CD4-positive, alpha-beta T cell (primary cell): ENCODE measurements around the gene DYSF. TPM values are rescaled to one million over a fixed set of nuclear protein-coding genes. Genes with fewer than 3 reads are reported as not detected.

Experiments used
- ATAC-seq: fragments of 200-7000 bp; cut with Tn5 transposase; one replicate; pipeline ENCODE4 v1.10.0; 2022; ENCODE audit warnings: mild to moderate bottlenecking; ENCODE audit not compliant: poor library complexity
- CTCF ChIA-PET: fragments of 350-600 bp; sonication (Branson Sonifier 250); formaldehyde crosslinking; loops from one replicate; lab custom pipeline; 2021; ENCODE audit warnings: antibody characterized with exemption, inconsistent platforms; lab: Charles Lee
- POLR2A ChIA-PET: fragments of 350-600 bp; sonication (Branson Sonifier 250); formaldehyde crosslinking; loops from one replicate; lab custom pipeline; 2021; ENCODE audit warnings: antibody characterized with exemption, inconsistent platforms; lab: Charles Lee
- DNase-seq, 14 experiments: peaks; one replicate each; pipeline ENCODE4 v3.0.0-alpha.2; 2013 to 2020; ENCODE audit warnings: mixed read lengths in 2 of 14
- H3K27ac ChIP-seq, 2 donors: one replicate each; pipeline versions ENCODE4 v1.5.1 to v1.7.0; 2013; ENCODE audit warnings: low read length in 2 of 2, low read depth in 1 of 2, mild to moderate bottlenecking in 1 of 2
- H3K27me3 ChIP-seq, 2 experiments: 1 replicate in 1 of 2; 2 replicates in 1 of 2; pipeline versions ENCODE4 v1.6.1 to v1.7.0; 2013; ENCODE audit warnings: low read length in 2 of 2, control low read depth in 1 of 2, mild to moderate bottlenecking in 1 of 2, moderate library complexity in 1 of 2; ENCODE audit not compliant: insufficient read depth in 2 of 2, control insufficient read depth in 1 of 2
- H3K36me3 ChIP-seq: one replicate; pipeline ENCODE4 v1.6.1; 2013; ENCODE audit warnings: low read length, control low read depth; ENCODE audit not compliant: insufficient read depth
- H3K4me1 ChIP-seq: one replicate; pipeline ENCODE4 v1.6.1; 2013; ENCODE audit warnings: low read length, control low read depth; ENCODE audit not compliant: insufficient read depth
- H3K4me3 ChIP-seq: one replicate; pipeline ENCODE4 v1.5.1; 2013; ENCODE audit warnings: mild to moderate bottlenecking, low read length, moderate library complexity
- H3K9me3 ChIP-seq, 2 experiments: 1 replicate in 1 of 2; 2 replicates in 1 of 2; pipeline versions ENCODE4 v1.6.1 to v1.7.0; 2013; ENCODE audit warnings: low read length in 2 of 2, mild to moderate bottlenecking in 2 of 2, control low read depth in 1 of 2, moderate library complexity in 1 of 2; ENCODE audit not compliant: control insufficient read depth in 1 of 2, insufficient read depth in 1 of 2
- H3K27ac Mint-ChIP-seq: one replicate; pipeline ENCODE4 v1.8.0; 2020; ENCODE audit warnings: mixed read lengths
- H3K27me3 Mint-ChIP-seq: one replicate; pipeline ENCODE4 v1.8.0; 2021; ENCODE audit warnings: mixed read lengths
- H3K36me3 Mint-ChIP-seq: one replicate; pipeline ENCODE4 v1.8.0; 2021; ENCODE audit warnings: low read depth, mixed read lengths
- H3K4me1 Mint-ChIP-seq: one replicate; pipeline ENCODE4 v1.8.0; 2021; ENCODE audit warnings: low read depth, mixed read lengths
- H3K4me3 Mint-ChIP-seq: one replicate; pipeline ENCODE4 v1.8.0; 2020; ENCODE audit warnings: mild to moderate bottlenecking, mixed read lengths
- H3K9me3 Mint-ChIP-seq: one replicate; pipeline ENCODE4 v1.8.0; 2020; ENCODE audit warnings: mixed read lengths
- intact Hi-C, 2 experiments: fragments of 100-400 bp; cut with DNase I in 1 of 2; cut with micrococcal nuclease in 1 of 2; formaldehyde crosslinking; loops; one replicate each; pipeline versions ENCODE4 v1.15.1 to v1.9.0; 2023 to 2025; cut with DNase I, micrococcal nuclease
- total RNA-seq, 174 experiments: library from RNA in 2 of 174; stranded (reverse) in 2 of 174; gene quantifications; one replicate each; pipeline ENCODE4 v1.2.3 and lab custom pipeline; 2021 to 2026
- TF ChIP-seq, protein P1 (sequence below): fragments of 200-600 bp; IDR thresholded peaks from one replicate; pipeline ENCODE4 v1.8.0; 2022; ENCODE audit warnings: antibody characterized with exemption, mild to moderate bottlenecking

DYSF gene
- total RNA-seq, 2 experiments from 2014 or later: 0.27 to 0.31 TPM

DNA sequence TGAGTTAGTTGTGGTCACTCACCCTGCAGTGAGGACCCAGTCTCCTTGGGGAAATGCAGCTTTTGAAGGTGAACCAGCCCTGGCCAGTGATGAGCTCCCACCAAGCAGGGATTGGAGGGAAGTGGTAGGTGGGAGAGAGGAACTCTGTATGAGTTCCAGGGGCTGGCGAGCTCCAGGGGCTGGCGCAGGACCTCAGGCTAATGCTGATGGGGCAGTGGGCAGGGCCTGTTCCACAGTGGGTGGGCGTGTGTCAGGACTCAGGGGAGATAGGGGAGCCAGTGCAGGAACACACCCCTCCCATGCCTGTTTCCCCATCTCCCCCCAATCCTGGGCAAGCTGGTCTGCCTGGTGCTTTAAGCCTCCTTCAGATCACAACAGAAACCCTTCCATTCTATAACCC is 208.4 kb downstream of the DYSF start:
- Histone ChIP-seq H3K4me3 (no peak overlapping the region), H3K4me1 (no peaks in the 10 kb centered on the region), H3K36me3 (no peaks in the 10 kb centered on the region), H3K27ac (no peak overlapping the region), H3K27me3 (no peaks in the 10 kb centered on the region), H3K9me3 (peaks cover 13 to 30% of the 10 kb centered on the region in 2 experiments)
- Mint-ChIP-seq H3K4me3 (no peak overlapping the region), H3K4me1 (no peaks in the 10 kb centered on the region), H3K27ac (no peak overlapping the region), H3K36me3 (no peaks in the 10 kb centered on the region), H3K27me3 (peaks cover 7% of the 10 kb centered on the region), H3K9me3 (peaks cover 13% of the 10 kb centered on the region)
- ATAC-seq (no peak), DNase-seq (no peak)
- TF ChIP-seq, protein P1, sequence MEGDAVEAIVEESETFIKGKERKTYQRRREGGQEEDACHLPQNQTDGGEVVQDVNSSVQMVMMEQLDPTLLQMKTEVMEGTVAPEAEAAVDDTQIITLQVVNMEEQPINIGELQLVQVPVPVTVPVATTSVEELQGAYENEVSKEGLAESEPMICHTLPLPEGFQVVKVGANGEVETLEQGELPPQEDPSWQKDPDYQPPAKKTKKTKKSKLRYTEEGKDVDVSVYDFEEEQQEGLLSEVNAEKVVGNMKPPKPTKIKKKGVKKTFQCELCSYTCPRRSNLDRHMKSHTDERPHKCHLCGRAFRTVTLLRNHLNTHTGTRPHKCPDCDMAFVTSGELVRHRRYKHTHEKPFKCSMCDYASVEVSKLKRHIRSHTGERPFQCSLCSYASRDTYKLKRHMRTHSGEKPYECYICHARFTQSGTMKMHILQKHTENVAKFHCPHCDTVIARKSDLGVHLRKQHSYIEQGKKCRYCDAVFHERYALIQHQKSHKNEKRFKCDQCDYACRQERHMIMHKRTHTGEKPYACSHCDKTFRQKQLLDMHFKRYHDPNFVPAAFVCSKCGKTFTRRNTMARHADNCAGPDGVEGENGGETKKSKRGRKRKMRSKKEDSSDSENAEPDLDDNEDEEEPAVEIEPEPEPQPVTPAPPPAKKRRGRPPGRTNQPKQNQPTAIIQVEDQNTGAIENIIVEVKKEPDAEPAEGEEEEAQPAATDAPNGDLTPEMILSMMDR: no peak
- POLR2A ChIA-PET: no interaction called here
- CTCF ChIA-PET: no interaction called here
- intact Hi-C loops: no loop called here

DNA sequence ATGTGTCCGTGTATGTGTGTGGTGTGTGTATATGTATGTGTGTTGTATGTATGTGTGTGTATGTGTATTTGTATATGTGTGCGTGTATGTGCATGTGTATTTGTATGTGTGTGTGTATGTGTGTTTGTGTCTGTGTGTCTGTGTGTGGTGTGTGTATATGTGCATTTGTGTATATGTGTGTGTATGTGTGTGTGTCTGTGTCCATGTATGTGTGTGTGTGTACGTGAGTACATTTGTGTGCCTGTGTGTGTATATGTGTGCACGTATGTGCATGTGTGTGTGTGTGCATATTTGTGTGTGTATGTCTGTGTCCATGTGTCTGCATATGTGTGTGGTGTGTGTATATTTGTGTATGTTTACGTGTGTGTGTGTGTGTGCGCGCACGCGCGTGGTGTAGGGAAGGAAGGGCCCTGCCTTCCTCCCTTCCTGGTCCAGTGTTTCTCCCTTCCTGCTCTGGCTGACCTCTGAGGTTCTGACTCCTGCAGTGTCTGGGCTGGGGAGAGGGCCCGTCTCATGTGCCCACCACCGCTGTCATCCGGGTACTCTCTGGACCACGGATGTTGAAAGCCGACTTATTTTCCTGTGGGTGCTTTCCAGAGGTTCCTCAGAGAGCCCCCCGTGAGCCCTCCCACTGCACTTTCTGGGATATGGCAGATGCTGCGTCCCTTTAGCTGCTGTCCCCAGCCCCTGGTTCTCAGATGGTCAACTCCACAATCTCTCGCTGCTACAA is 209.5 kb downstream of the DYSF start:
- Mint-ChIP-seq H3K9me3 (peaks cover 12% of the 10 kb centered on the region), H3K27ac (no peak overlapping the region), H3K36me3 (no peaks in the 10 kb centered on the region), H3K4me3 (no peak overlapping the region), H3K4me1 (no peaks in the 10 kb centered on the region), H3K27me3 (peaks cover 10% of the 10 kb centered on the region)
- ATAC-seq (no peak), DNase-seq (no peak)
- no peaks in the 10 kb centered on the region for H3K36me3 ChIP-seq
- intact Hi-C loops: no loop called here
- no peaks in the 10 kb centered on the region for H3K4me1 ChIP-seq
- H3K27ac ChIP-seq: no peak overlapping the region
- TF ChIP-seq, protein P1: no peak
- H3K27me3 ChIP-seq: no peaks in the 10 kb centered on the region
- peaks cover 13 to 22% of the 10 kb centered on the region in 2 experiments for H3K9me3 ChIP-seq
- no peak overlapping the region for H3K4me3 ChIP-seq
- POLR2A ChIA-PET: no interaction called here
- CTCF ChIA-PET: no interaction called here

DNA sequence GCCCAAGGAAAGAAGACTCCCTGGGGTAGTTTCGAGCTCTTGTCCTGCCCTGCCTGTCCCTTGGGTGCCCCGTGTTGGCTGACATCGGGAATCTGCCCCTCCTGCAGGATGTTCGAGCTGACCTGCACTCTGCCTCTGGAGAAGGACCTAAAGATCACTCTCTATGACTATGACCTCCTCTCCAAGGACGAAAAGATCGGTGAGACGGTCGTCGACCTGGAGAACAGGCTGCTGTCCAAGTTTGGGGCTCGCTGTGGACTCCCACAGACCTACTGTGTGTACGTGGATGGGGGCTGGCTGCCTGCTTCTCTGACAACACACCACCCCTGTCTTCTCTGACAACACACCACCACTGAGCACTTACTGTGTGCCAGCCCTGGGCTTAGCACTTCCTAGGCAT is 210.8 kb downstream of the DYSF start:
- no peaks in the 10 kb centered on the region for H3K4me1 ChIP-seq
- Mint-ChIP-seq H3K27me3 (peaks cover 10% of the 10 kb centered on the region), H3K27ac (no peak overlapping the region), H3K4me1 (no peaks in the 10 kb centered on the region), H3K9me3 (peaks cover 4% of the 10 kb centered on the region), H3K36me3 (no peaks in the 10 kb centered on the region), H3K4me3 (no peak overlapping the region)
- TF ChIP-seq, protein P1: no peak
- ATAC-seq (no peak), DNase-seq (no peak)
- peaks cover under 1 to 12% of the 10 kb centered on the region in 2 experiments for H3K9me3 ChIP-seq
- no peaks in the 10 kb centered on the region for H3K27me3 ChIP-seq
- intact Hi-C loops: no loop called here
- no peak overlapping the region for H3K4me3 ChIP-seq
- H3K36me3 ChIP-seq: no peaks in the 10 kb centered on the region
- ChIA-PET POLR2A (no interaction called here), CTCF (no interaction called here)
- H3K27ac ChIP-seq: no peak overlapping the region
